GM12873 (cell line): Measurements from ENCODE around the gene CMTM7.
A peak's percentile ranks its signal among the peaks of the same experiment; 100 is the strongest.

Experiments used
- TF ChIP-seq, protein P1 (sequence below): IDR thresholded peaks from 2 replicates; pipeline ENCODE4 v1.5.1; 2012; ENCODE audit warnings: low read depth, mild to moderate bottlenecking, moderate library complexity, low read length, control low read depth; ENCODE audit not compliant: insufficient read depth; ENCODE audit errors: missing control alignments

Gene CMTM7

DNA sequence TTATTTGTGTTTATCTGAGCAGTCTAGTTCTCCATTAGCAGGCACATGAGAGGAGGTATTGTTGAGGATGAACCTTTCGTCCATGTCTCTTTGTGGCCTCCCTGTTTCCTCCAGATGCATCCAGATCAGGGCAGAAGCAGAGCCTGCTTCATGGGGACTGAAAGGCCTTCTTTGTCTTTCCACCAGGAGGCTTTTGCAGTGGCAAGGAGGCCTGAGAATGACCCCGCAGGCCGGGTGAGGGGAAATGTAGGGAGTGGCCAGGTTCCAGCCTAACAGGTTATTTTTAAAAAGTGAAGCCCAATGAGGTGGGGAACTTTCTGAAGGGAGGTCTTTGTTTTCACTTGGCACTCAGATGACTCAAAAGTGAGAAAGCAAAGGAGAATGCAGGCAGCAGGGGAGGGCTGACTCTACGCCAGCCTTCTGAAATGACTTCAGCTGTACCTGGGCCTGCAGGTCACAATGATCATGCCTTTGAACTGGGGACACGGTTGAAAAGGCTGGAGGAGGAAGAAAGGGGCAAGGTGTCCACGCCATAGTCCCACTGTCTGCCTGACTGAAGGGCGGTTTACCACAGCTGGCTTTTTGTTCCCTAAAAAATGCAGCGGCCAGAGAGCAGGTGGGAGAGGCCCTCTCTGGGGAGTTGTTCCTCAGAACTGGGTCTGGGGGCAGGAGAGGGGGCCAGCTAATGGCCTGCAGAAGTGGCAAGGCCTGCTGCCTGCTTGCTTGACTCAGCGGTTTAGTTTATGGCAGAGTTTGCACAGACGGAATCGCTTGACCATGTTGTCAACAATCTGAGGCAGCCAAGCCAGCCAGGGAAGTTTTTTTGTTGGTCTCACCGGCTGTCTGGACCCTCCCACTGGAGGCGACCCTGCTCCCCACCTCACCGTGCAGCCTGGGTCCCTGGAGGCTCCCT lies 28.7 kb downstream of the CMTM7 start:
- TF ChIP-seq, protein P1, sequence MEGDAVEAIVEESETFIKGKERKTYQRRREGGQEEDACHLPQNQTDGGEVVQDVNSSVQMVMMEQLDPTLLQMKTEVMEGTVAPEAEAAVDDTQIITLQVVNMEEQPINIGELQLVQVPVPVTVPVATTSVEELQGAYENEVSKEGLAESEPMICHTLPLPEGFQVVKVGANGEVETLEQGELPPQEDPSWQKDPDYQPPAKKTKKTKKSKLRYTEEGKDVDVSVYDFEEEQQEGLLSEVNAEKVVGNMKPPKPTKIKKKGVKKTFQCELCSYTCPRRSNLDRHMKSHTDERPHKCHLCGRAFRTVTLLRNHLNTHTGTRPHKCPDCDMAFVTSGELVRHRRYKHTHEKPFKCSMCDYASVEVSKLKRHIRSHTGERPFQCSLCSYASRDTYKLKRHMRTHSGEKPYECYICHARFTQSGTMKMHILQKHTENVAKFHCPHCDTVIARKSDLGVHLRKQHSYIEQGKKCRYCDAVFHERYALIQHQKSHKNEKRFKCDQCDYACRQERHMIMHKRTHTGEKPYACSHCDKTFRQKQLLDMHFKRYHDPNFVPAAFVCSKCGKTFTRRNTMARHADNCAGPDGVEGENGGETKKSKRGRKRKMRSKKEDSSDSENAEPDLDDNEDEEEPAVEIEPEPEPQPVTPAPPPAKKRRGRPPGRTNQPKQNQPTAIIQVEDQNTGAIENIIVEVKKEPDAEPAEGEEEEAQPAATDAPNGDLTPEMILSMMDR, result peak; percentile 29

DNA sequence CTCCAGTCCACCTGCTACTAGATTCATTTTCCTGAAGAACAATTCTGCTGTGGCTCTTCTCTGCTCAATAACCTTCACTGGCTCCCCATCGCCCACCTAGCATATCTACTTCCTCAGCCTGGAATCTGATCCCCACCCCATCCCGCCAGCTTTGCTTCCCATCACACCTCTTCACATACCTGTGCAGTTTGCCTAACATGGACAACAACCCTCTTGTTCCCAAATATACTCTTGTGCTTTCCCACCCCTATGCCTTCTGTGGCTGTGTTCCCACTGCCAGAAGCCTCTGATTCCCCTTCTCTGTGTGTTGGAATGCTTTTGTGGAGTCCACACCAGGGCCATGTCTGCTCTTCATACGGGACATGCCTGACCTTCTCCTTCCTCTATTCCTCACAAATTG lies 29.5 kb downstream of the CMTM7 start:
- TF ChIP-seq, protein P1, result no peak

DNA sequence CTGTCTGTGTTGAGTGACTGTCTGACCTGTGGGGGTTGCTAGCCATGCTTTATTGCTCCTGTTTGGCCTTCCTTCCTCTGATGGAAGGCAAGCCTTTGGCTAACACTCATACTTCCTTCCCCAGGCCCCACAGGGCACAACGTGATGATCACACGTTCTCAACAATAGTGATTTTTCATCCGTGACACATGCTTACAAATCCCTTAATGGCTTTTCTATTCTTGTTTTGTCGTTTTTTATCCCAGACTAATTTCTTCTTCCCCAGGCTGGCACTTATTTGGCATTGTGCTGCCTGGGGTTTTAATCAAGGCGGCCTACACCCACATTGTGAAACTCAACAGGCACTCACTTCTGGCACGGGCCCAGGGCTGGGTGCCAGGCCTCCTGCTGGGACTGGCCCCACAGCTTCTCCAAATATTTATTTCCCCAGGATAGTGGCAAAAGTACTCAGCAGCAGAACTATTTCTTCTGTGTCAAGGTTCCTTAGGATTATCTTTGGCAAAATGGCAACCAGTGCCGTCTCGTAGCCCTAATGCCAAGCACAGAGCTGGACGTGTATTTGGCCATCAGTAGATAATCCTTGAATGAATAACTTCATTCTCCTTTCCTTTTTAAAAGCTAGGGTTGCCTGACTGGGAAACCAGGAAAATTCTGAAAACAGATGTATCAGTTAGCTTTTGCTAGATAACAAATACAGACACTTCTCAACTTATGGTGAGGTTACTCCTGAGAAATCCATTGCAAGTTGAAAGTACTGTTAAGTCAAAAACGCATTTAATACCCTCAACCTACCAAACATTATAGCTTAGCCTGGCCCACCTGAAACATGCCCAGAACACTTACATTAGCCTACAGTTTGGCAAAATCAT lies 30.6 kb downstream of the CMTM7 start:
- TF ChIP-seq, protein P1, result no peak

DNA sequence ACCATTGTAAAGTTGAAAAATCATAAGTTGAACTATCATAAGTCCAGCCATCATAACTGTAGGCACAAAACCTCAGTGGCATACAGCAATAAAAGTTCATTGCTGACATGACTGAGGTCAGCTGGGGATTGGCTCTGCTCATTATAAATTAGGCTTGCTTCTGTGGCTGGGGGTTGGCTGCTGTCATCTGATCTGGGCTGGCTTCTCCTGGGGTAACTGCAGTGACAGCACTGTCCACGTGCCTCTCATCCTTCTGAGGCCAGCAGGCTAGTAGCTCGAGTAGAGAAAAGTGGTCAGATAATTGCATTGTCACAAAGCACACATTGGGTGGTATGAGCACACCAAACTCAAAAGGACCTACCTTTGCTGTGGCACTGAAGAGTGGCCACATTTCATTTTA lies 31.3 kb downstream of the CMTM7 start:
- TF ChIP-seq, protein P1, result no peak

DNA sequence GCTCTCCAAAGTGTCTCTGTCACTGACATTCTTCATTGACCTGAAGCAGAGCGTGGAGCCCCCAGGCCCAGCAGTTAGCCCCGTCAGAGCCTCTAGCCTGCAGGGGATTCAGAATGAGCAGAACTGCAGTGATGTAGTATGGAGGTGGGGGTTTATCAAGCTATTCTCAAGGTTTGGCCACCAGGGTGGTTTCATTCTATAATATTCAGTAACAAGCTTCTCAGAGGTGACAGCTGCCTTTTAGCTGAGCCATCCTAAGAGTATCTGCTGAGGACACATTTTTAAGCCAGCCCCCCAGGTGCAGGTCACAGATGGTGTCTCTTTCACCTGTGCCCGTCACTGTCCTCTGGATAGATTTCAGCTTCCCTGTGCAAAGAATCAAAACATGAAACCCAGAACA lies 31.9 kb downstream of the CMTM7 start:
- TF ChIP-seq, protein P1, result peak; percentile 14

DNA sequence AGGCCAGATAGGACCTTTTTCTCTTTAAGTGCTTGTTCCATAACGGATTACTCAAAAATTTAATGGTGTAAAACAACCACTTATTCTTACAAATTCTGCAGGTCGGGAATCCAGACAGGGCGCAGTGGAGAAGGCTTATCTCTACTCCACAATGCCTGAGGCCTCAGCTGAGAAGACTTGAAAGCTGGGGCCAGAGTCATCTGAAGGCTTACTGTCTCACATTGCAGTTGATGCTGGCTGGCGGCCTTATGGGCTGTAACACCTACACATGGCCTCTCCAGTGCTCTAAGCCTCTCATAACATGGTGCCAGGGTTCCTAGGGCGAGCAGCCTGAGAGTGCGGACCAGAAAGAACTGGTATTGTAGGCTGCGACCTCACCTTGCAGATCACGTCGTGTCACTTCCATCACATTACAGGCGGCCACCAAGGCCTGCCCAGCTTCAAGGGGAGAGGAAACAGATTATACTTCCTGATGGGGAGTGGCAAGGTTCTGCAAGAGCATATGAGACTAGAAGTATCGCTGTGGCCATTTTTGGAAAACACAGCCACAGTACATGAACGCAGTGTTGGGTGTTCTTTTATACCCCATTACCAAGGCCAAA lies 32.4 kb downstream of the CMTM7 start:
- TF ChIP-seq, protein P1, result no peak
